ENCODE measurements around the gene NF1. TPM values are rescaled to one million over a fixed set of nuclear protein-coding genes. Genes with fewer than 3 reads are reported as not detected.

NF1 gene
- total RNA-seq, 4 donors from 2014 or later, result 40.9 to 158 (median 113) TPM

GRCh38 chr17:31415640-31416502 lies 321.1 kb downstream of the NF1 start:
- Histone ChIP-seq H3K9me3 (no peaks in the 10 kb centered on the region), H3K36me3 (no peaks in the 10 kb centered on the region), H3K4me1 (no peaks in the 10 kb centered on the region), H3K27ac (no peak overlapping the region), H3K27me3 (no peaks in the 10 kb centered on the region), H3K4me3 (no peak overlapping the region)
- DNase-seq, result no peak
- intact Hi-C loops (cut with DNase I; ENCODE audit: low total_unique reads), result no loop called here
- TF ChIP-seq POLR2A (IDR thresholded peaks at IDR 0.05), result no peak
- TF ChIP-seq, protein P1, sequence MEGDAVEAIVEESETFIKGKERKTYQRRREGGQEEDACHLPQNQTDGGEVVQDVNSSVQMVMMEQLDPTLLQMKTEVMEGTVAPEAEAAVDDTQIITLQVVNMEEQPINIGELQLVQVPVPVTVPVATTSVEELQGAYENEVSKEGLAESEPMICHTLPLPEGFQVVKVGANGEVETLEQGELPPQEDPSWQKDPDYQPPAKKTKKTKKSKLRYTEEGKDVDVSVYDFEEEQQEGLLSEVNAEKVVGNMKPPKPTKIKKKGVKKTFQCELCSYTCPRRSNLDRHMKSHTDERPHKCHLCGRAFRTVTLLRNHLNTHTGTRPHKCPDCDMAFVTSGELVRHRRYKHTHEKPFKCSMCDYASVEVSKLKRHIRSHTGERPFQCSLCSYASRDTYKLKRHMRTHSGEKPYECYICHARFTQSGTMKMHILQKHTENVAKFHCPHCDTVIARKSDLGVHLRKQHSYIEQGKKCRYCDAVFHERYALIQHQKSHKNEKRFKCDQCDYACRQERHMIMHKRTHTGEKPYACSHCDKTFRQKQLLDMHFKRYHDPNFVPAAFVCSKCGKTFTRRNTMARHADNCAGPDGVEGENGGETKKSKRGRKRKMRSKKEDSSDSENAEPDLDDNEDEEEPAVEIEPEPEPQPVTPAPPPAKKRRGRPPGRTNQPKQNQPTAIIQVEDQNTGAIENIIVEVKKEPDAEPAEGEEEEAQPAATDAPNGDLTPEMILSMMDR (IDR thresholded peaks at IDR 0.05), result no peak

DNA sequence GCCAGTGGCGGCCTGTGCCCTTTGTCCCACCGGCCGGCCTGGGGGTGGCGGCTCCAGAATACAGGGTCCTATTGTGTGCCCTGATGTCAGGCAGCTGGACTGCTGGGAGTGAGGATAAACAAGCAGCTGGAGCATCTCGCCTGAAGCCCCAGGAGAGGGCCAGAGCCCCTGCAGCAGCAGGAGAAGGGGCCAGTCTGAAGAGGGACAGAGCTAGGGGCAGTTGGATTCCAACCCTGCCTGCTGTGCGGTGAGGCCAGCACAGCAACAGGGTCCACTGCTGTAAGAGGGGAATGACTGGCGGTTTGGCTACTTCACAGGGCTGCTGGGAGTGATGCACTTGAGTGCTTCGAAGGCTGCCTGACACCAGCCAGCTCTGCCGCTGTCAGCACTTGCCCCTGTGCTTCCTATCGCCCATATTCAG lies 321.7 kb downstream of the NF1 start:
- intact Hi-C loops (cut with DNase I; ENCODE audit: low total_unique reads), result no loop called here
- H3K4me1 ChIP-seq, result no peaks in the 10 kb centered on the region
- H3K4me3 ChIP-seq, result no peak overlapping the region
- no peaks in the 10 kb centered on the region for H3K27me3 ChIP-seq
- H3K36me3 ChIP-seq, result no peaks in the 10 kb centered on the region
- H3K9me3 ChIP-seq, result no peaks in the 10 kb centered on the region
- H3K27ac ChIP-seq, result no peak overlapping the region
- TF ChIP-seq, protein P1 (IDR thresholded peaks at IDR 0.05), result no peak
- TF ChIP-seq POLR2A (IDR thresholded peaks at IDR 0.05), result no peak
- no peak for DNase-seq

DNA sequence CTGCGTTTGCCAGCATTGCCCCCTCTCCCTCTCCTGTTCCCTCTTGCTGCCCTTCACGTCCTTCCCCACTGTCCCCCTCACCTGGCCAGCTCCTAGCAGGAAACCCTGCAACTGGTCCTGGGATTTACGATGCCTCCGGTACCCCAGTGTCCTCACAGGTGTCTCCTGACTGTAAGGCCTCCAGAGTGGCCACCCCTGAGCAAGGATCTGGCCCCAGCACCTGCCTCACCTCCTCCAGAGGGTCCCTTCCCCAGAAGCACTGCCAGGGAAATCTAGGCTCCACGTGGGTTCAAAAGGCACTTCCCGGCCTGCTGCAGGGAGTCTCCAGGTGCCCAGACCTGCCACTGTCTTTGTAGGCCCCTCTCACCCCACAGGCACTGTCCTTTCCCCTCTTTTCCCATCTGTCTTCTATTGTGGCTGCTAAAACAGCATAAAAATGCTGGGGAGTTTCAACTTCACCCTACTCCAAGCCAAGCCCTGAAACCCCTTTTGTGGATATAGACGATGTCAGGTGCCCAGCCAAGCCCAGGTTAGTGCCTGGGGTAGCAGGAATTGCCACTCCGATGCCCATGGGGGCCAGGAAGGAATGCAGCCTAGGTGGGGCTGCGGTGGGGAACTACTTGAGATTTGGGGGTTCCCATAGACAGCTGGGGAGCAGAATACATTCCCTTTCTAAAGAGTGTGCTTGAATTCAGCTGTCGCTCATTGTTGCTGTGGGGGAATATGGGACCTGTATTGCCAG lies 322.4 kb downstream of the NF1 start:
- H3K9me3 ChIP-seq, result no peaks in the 10 kb centered on the region

GRCh38 chr17:31418773-31419350 lies 324.1 kb downstream of the NF1 start:
- Histone ChIP-seq H3K4me3 (no peak overlapping the region), H3K9me3 (no peaks in the 10 kb centered on the region), H3K27me3 (no peaks in the 10 kb centered on the region), H3K27ac (no peak overlapping the region), H3K4me1 (no peaks in the 10 kb centered on the region), H3K36me3 (no peaks in the 10 kb centered on the region)
- TF ChIP-seq, protein P1 (IDR thresholded peaks at IDR 0.05), result no peak
- no peak for TF ChIP-seq POLR2A (IDR thresholded peaks at IDR 0.05)
- DNase-seq, result no peak
- intact Hi-C loops (cut with DNase I; ENCODE audit: low total_unique reads), result no loop called here

More for the DNA sequence above, 322.4 kb downstream of the NF1 start:
- TF ChIP-seq, protein P1 (IDR thresholded peaks at IDR 0.05), result no peak
- TF ChIP-seq POLR2A (IDR thresholded peaks at IDR 0.05), result no peak
- Histone ChIP-seq H3K4me1 (no peaks in the 10 kb centered on the region), H3K4me3 (no peak overlapping the region), H3K36me3 (no peaks in the 10 kb centered on the region), H3K27me3 (no peaks in the 10 kb centered on the region), H3K27ac (no peak overlapping the region)
- no peak for DNase-seq
- intact Hi-C loops (cut with DNase I; ENCODE audit: low total_unique reads), result no loop called here
